Measurements from ENCODE around the gene CXCL5. TPM values are rescaled to one million over a fixed set of nuclear protein-coding genes. Genes with fewer than 3 reads are reported as not detected.

CXCL5 gene
- total and polyA plus RNA-seq, 4 donors = 0.03 to 0.33 (median 0.14) TPM; not detected in 1

- no peak overlapping the region for H3K27ac ChIP-seq (ENCODE audit: low read depth in 1 of 2, low read length in 2 of 2)
- no peak for DNase-seq (ENCODE audit: low spot score)
- peaks cover 0 to 2% (median 0%) of the 10 kb centered on the region in 4 donors for H3K27me3 ChIP-seq (ENCODE audit: control insufficient read depth in 4 of 4, insufficient read depth in 4 of 4, low read length in 3 of 4)
- TF ChIP-seq SP1 (IDR thresholded peaks at IDR 0.05) = no peak
- TF ChIP-seq NR2F2 (IDR thresholded peaks at IDR 0.05) = no peak
- TF ChIP-seq HNF4G (IDR thresholded peaks at IDR 0.05) = no peak
- no peak for TF ChIP-seq YY1 (IDR thresholded peaks at IDR 0.05)
- no peak for TF ChIP-seq CTCF (IDR thresholded peaks at IDR 0.05; ENCODE audit: low read depth, low read length, missing input control)
- no peak for TF ChIP-seq MAX (IDR thresholded peaks at IDR 0.05)
- no peak for TF ChIP-seq REST (IDR thresholded peaks at IDR 0.05)
- no peak for TF ChIP-seq ATF3 (IDR thresholded peaks at IDR 0.05)
- no peak for TF ChIP-seq JUND (IDR thresholded peaks at IDR 0.05)
- TF ChIP-seq HNF4A (conservative IDR thresholded peaks at IDR 0.05) = no peak
- no peak for TF ChIP-seq FOXA2 (IDR thresholded peaks at IDR 0.05)
- TF ChIP-seq GABPA (IDR thresholded peaks at IDR 0.05 in 1 of 2, conservative IDR thresholded peaks at IDR 0.05 in 1 of 2) = no peak
- no peak for TF ChIP-seq TAF1 (conservative IDR thresholded peaks at IDR 0.05)
- H3K4me3 ChIP-seq (ENCODE audit: low read depth in 1 of 3, low read length in 3 of 3) = no peak overlapping the region
- no peaks in the 10 kb centered on the region for H3K4me1 ChIP-seq (ENCODE audit: control insufficient read depth in 4 of 4, insufficient read depth in 4 of 4, low read length in 3 of 4)
- H3K9ac ChIP-seq (ENCODE audit: low read depth in 1 of 2, low read length in 2 of 2) = no peak overlapping the region
- H3K36me3 ChIP-seq (ENCODE audit: control insufficient read depth in 4 of 4, insufficient read depth in 3 of 4, low read depth in 1 of 4, low read length in 3 of 4) = no peaks in the 10 kb centered on the region
- H3K9me3 ChIP-seq (ENCODE audit: control insufficient read depth in 4 of 4, low read length in 3 of 4) = peaks cover 0 to 5% (median 2%) of the 10 kb centered on the region in 4 donors
These were observed 24.1 kb downstream of the CXCL5 start for GRCh38 chr4:73974352-73974751.

GRCh38 chr4:73970945-73971344 lies 27.5 kb downstream of the CXCL5 start:
- peaks cover 0 to 5% (median 2%) of the 10 kb centered on the region in 4 donors for H3K9me3 ChIP-seq (ENCODE audit: control insufficient read depth in 4 of 4, low read length in 3 of 4)
- H3K27ac ChIP-seq (ENCODE audit: low read depth in 1 of 2, low read length in 2 of 2) = no peak overlapping the region
- H3K9ac ChIP-seq (ENCODE audit: low read depth in 1 of 2, low read length in 2 of 2) = no peak overlapping the region
- H3K27me3 ChIP-seq (ENCODE audit: control insufficient read depth in 4 of 4, insufficient read depth in 4 of 4, low read length in 3 of 4) = peaks cover 0 to 8% (median 0%) of the 10 kb centered on the region in 4 donors
- no peak overlapping the region for H3K4me3 ChIP-seq (ENCODE audit: low read depth in 1 of 3, low read length in 3 of 3)
- no peak for TF ChIP-seq ZBTB33 (IDR thresholded peaks at IDR 0.05)
- no peak for TF ChIP-seq CTCF (IDR thresholded peaks at IDR 0.05; ENCODE audit: low read depth, low read length, missing input control)
- no peak for TF ChIP-seq YY1 (IDR thresholded peaks at IDR 0.05)
- TF ChIP-seq SP1 (IDR thresholded peaks at IDR 0.05) = no peak
- no peak for TF ChIP-seq MAX (IDR thresholded peaks at IDR 0.05)
- TF ChIP-seq ATF3 (IDR thresholded peaks at IDR 0.05) = no peak
- no peak for TF ChIP-seq TAF1 (conservative IDR thresholded peaks at IDR 0.05)
- no peak for TF ChIP-seq RAD21 (IDR thresholded peaks at IDR 0.05)
- no peak for TF ChIP-seq EGR1 (IDR thresholded peaks at IDR 0.05; ENCODE audit: low read depth in 2 of 2)
- TF ChIP-seq HNF4A (conservative IDR thresholded peaks at IDR 0.05) = no peak
- TF ChIP-seq NR2F2 (IDR thresholded peaks at IDR 0.05) = no peak
- TF ChIP-seq RXRA (IDR thresholded peaks at IDR 0.05) = no peak
- no peak for TF ChIP-seq REST (IDR thresholded peaks at IDR 0.05)
- DNase-seq (ENCODE audit: low spot score) = no peak
- H3K36me3 ChIP-seq (ENCODE audit: control insufficient read depth in 4 of 4, insufficient read depth in 3 of 4, low read depth in 1 of 4, low read length in 3 of 4) = no peaks in the 10 kb centered on the region
- no peaks in the 10 kb centered on the region for H3K4me1 ChIP-seq (ENCODE audit: control insufficient read depth in 4 of 4, insufficient read depth in 4 of 4, low read length in 3 of 4)
